ENCODE data around the gene TFEB.

TFEB gene

DNA sequence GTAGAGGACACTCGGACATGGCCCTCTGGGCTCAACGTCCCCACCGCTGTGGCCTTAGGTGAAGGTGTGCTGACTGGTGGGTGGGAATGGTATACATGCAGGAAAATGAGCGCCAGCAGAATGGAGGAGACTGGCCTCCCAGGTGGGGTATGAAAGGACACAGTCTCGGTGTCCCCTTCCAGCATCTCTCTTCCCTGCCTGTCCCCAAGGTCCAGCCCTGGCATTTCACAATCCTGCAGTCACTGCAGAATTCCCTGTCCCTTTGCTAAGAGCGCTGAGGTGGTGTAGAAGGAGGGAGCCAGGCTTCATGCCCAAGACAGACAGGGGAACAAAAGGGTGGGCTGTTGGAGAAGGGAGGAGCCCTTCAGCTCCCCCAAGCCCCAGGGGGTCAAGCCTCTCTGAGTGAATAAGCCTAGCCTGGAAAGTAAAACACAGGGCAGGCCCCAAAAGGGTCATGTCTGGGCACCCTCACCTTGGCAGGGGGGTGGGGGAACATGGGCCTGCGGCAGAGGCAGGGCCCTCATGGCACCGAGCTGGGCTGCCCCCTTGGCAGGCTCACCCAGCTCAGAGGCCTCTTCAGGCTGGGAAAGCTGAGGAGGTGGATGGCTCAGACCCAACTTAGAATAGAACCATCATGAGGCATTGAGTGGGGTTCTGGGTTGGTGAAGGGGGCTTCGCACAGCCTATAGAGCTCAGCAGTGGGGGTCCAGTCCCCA lies 23.9 kb downstream of the TFEB start:
- TF ChIP-seq TAF1 (IDR thresholded peaks at IDR 0.05; ENCODE audit: low read depth) = no peak
- TF ChIP-seq, protein P1, sequence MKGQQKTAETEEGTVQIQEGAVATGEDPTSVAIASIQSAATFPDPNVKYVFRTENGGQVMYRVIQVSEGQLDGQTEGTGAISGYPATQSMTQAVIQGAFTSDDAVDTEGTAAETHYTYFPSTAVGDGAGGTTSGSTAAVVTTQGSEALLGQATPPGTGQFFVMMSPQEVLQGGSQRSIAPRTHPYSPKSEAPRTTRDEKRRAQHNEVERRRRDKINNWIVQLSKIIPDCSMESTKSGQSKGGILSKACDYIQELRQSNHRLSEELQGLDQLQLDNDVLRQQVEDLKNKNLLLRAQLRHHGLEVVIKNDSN (IDR thresholded peaks at IDR 0.05) = no peak
- TF ChIP-seq YY1 (IDR thresholded peaks at IDR 0.05; ENCODE audit: low read depth) = no peak

DNA sequence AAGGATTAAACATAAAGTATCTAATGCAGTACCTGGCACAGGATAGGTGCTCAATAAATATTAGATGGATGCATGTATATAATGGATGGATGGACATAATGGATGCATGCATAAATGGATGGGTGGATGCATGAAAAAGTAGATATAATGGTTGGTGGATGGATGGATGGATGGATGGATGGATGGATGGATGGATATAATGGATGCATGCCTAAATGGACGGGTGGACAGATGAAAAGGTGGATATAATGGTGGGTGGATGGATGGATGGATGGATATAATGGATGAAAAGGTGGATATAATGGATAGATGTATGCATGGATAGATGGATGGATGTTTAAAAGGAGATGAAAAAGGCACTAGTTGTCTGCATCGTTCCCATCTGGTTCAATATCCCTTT lies 26.0 kb downstream of the TFEB start:
- TF ChIP-seq RAD21 (IDR thresholded peaks at IDR 0.05; ENCODE audit: low read depth) (no peak), FOXM1 (IDR thresholded peaks at IDR 0.05; ENCODE audit: borderline replicate concordance, low read depth) (no peak), ZBTB7A (IDR thresholded peaks at IDR 0.05; ENCODE audit: low read depth) (no peak), TEAD4 (IDR thresholded peaks at IDR 0.05) (no peak), TCF12 (IDR thresholded peaks at IDR 0.05; ENCODE audit: low read depth) (no peak), NFIC (IDR thresholded peaks at IDR 0.05) (no peak), TAF1 (IDR thresholded peaks at IDR 0.05; ENCODE audit: low read depth) (no peak), CEBPB (IDR thresholded peaks at IDR 0.05) (no peak), EGR1 (IDR thresholded peaks at IDR 0.05) (no peak)
- TF ChIP-seq, protein P2, sequence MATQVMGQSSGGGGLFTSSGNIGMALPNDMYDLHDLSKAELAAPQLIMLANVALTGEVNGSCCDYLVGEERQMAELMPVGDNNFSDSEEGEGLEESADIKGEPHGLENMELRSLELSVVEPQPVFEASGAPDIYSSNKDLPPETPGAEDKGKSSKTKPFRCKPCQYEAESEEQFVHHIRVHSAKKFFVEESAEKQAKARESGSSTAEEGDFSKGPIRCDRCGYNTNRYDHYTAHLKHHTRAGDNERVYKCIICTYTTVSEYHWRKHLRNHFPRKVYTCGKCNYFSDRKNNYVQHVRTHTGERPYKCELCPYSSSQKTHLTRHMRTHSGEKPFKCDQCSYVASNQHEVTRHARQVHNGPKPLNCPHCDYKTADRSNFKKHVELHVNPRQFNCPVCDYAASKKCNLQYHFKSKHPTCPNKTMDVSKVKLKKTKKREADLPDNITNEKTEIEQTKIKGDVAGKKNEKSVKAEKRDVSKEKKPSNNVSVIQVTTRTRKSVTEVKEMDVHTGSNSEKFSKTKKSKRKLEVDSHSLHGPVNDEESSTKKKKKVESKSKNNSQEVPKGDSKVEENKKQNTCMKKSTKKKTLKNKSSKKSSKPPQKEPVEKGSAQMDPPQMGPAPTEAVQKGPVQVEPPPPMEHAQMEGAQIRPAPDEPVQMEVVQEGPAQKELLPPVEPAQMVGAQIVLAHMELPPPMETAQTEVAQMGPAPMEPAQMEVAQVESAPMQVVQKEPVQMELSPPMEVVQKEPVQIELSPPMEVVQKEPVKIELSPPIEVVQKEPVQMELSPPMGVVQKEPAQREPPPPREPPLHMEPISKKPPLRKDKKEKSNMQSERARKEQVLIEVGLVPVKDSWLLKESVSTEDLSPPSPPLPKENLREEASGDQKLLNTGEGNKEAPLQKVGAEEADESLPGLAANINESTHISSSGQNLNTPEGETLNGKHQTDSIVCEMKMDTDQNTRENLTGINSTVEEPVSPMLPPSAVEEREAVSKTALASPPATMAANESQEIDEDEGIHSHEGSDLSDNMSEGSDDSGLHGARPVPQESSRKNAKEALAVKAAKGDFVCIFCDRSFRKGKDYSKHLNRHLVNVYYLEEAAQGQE (IDR thresholded peaks at IDR 0.05; ENCODE audit: low read depth) = no peak
- TF ChIP-seq, protein P3, sequence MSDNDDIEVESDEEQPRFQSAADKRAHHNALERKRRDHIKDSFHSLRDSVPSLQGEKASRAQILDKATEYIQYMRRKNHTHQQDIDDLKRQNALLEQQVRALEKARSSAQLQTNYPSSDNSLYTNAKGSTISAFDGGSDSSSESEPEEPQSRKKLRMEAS (IDR thresholded peaks at IDR 0.05) = no peak

DNA sequence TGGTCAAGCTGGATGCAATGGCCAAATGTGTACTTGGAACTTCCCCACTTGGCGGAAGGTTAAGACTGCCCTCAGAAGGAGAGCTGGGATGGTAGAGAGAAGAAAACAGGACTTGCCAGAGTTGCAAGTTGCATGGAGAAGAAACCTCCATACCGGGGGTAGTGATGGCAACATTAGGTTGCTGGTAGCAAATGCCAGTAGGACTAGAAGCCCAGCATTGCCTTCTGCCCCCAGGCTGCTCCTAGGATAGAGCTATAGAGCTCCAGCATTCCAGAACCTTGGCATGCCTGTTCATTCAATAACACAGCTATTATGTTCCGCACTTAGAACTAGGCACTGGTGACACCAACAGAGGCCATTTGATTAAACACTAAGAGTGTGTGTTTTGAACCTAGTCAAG lies 26.6 kb downstream of the TFEB start:
- TF ChIP-seq TEAD4 (IDR thresholded peaks at IDR 0.05) (no peak), NFIC (IDR thresholded peaks at IDR 0.05) (no peak), CREB1 (IDR thresholded peaks at IDR 0.05; ENCODE audit: low read depth) (no peak), CEBPB (IDR thresholded peaks at IDR 0.05) (no peak), TAF1 (IDR thresholded peaks at IDR 0.05; ENCODE audit: low read depth) (no peak), YY1 (IDR thresholded peaks at IDR 0.05; ENCODE audit: low read depth) (no peak), ZBTB7A (IDR thresholded peaks at IDR 0.05; ENCODE audit: low read depth) (no peak), EP300 (IDR thresholded peaks at IDR 0.05; ENCODE audit: borderline replicate concordance) (no peak), RAD21 (IDR thresholded peaks at IDR 0.05; ENCODE audit: low read depth) (no peak), FOXM1 (IDR thresholded peaks at IDR 0.05; ENCODE audit: borderline replicate concordance, low read depth) (no peak), TCF12 (IDR thresholded peaks at IDR 0.05; ENCODE audit: low read depth) (no peak), EGR1 (IDR thresholded peaks at IDR 0.05) (no peak)
- TF ChIP-seq, protein P3 (IDR thresholded peaks at IDR 0.05) = no peak
- TF ChIP-seq, protein P1 (IDR thresholded peaks at IDR 0.05) = no peak
- TF ChIP-seq, protein P2 (IDR thresholded peaks at IDR 0.05; ENCODE audit: low read depth) = no peak

DNA sequence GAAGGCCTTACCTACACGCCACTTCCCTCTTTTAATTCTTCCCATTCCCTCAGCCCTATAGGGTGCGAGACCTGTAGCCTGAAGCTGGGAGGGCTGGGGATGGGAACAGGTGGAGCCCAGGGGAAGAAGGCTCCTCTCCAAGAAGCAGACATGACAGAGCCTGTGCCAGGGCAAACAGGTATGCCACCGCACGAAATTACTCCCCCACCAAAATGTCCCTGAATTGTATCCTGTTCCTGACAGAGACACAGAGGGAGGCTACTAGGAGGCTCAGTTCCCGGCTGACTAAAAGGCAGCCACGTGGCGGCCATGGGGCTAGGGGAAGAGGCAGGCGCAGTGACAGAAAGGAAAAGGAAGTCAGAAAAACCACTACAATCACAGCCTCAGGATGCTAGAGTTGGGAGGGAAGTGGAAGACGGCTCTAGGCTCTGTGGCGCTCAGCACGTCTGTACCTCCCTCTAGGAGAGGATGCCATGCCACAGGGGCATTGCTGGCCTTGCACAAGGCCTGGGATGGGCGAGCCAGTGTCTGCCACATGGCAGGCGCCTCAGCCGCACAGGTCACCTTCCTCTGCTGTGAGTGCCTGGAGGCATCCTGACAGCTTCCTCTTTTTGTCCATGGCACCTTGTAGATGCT lies 27.7 kb downstream of the TFEB start:
- TF ChIP-seq EP300 (IDR thresholded peaks at IDR 0.05; ENCODE audit: borderline replicate concordance) = no peak
- no peak for TF ChIP-seq RAD21 (IDR thresholded peaks at IDR 0.05; ENCODE audit: low read depth)
- TF ChIP-seq EGR1 (IDR thresholded peaks at IDR 0.05) = no peak
- TF ChIP-seq NFIC (IDR thresholded peaks at IDR 0.05) = no peak
- TF ChIP-seq TCF12 (IDR thresholded peaks at IDR 0.05; ENCODE audit: low read depth) = no peak
- TF ChIP-seq, protein P1 (IDR thresholded peaks at IDR 0.05) = no peak
- no peak for TF ChIP-seq CREB1 (IDR thresholded peaks at IDR 0.05; ENCODE audit: low read depth)
- no peak for TF ChIP-seq ZBTB7A (IDR thresholded peaks at IDR 0.05; ENCODE audit: low read depth)
- TF ChIP-seq, protein P3 (IDR thresholded peaks at IDR 0.05) = no peak
- TF ChIP-seq CEBPB (IDR thresholded peaks at IDR 0.05) = no peak
- TF ChIP-seq TEAD4 (IDR thresholded peaks at IDR 0.05) = no peak
- TF ChIP-seq, protein P2 (IDR thresholded peaks at IDR 0.05; ENCODE audit: low read depth) = no peak
- no peak for TF ChIP-seq FOXM1 (IDR thresholded peaks at IDR 0.05; ENCODE audit: borderline replicate concordance, low read depth)
- no peak for TF ChIP-seq YY1 (IDR thresholded peaks at IDR 0.05; ENCODE audit: low read depth)
- TF ChIP-seq TAF1 (IDR thresholded peaks at IDR 0.05; ENCODE audit: low read depth) = no peak

All from Ishikawa (cell line).